K562 (cell line): ENCODE measurements around the gene CCNO. TPM values are rescaled to one million over a fixed set of nuclear protein-coding genes. Genes with fewer than 3 reads are reported as not detected.

Experiments used
- ATAC-seq: fragments of 200-7000 bp; cut with Tn5 transposase; 3 replicates; pipeline ENCODE4 v1.9.1; 2020; ENCODE audit warnings: moderate library complexity
- BruUV-seq: library from RNA; stranded (reverse); fragments of 400-500 nt; replicated peaks from 2 replicates; lab custom pipeline; 2021; lab: Mats Ljungman, UMichigan
- CTCF ChIA-PET: fragments of 300-600 bp; formaldehyde crosslinking; extraction: SDS; loops from one replicate; lab custom pipeline; 2021; ENCODE audit warnings: low intra/inter-chr PET ratio; lab: Yijun Ruan, JAX
- POLR2A ChIA-PET: fragments of 300-600, 350-650 bp; sonication (Branson Sonifier 250); formaldehyde crosslinking; extraction: SDS; loops from one replicate; lab custom pipeline; 2021; ENCODE audit warnings: antibody characterized with exemption, inconsistent platforms; lab: Yijun Ruan, JAX
- DNase-seq, 4 experiments: peaks; one replicate each; pipeline versions ENCODE4 v3.0.0 to v3.0.0-alpha.2; 2011 to 2018; ENCODE audit warnings: low spot score in 3 of 4, mixed read lengths in 3 of 4; ENCODE audit errors: extremely low read depth in 1 of 4
- FAIRE-seq: peaks from 2 replicates; lab custom pipeline; 2011; peaks lifted over from hg19 to GRCh38; lab: Jason Lieb, UNC
- H2AFZ ChIP-seq: 2 replicates; pipeline ENCODE4 v1.6.0; 2011; ENCODE audit warnings: low read depth, low read length, control low read depth, inconsistent platforms
- H3K27ac ChIP-seq: fragments of 200-600 bp; 3 replicates; pipeline ENCODE4 v1.8.0; 2011; ENCODE audit warnings: low read depth, mild to moderate bottlenecking, control low read depth, inconsistent platforms, low read length, moderate library complexity, mixed read lengths; ENCODE audit errors: extremely low read depth
- H3K27me3 ChIP-seq, 2 experiments: fragments of 300-600 bp in 1 of 2; 2 replicates in 1 of 2; 3 replicates in 1 of 2; pipeline versions ENCODE4 v1.6.0 to v1.8.0; 2011; ENCODE audit warnings: inconsistent platforms in 2 of 2, low read length in 2 of 2, mild to moderate bottlenecking in 1 of 2, mixed read lengths in 1 of 2, moderate library complexity in 1 of 2; ENCODE audit not compliant: control insufficient read depth in 2 of 2, insufficient read depth in 2 of 2
- H3K36me3 ChIP-seq: fragments of 300-600 bp; 3 replicates; pipeline ENCODE4 v1.8.0; 2011; ENCODE audit warnings: mild to moderate bottlenecking, low read length, inconsistent platforms; ENCODE audit not compliant: control insufficient read depth, insufficient read depth
- H3K4me1 ChIP-seq, 2 experiments: fragments of 200-600 bp in 1 of 2; replicated peaks in 1 of 2; 2 replicates in 1 of 2; 3 replicates in 1 of 2; pipeline versions ENCODE4 v1.5.1 to v1.8.0; 2011; ENCODE audit warnings: inconsistent platforms in 2 of 2, low read length in 2 of 2, mild to moderate bottlenecking in 1 of 2, mixed read lengths in 1 of 2, moderate library complexity in 1 of 2; ENCODE audit not compliant: control insufficient read depth in 2 of 2, insufficient read depth in 2 of 2
- H3K4me2 ChIP-seq: 2 replicates; pipeline ENCODE4 v1.6.1; 2011; ENCODE audit warnings: low read length, control low read depth, inconsistent platforms, mixed read lengths; ENCODE audit not compliant: insufficient read depth
- H3K4me3 ChIP-seq: fragments of 200-600 bp; sonication (generic), shearing (Covaris generic); 2 replicates; pipeline ENCODE4 v1.5.1; 2016; ENCODE audit warnings: control low read depth, inconsistent platforms
- H3K79me2 ChIP-seq: fragments of 200-600 bp; 3 replicates; pipeline ENCODE4 v1.8.0; 2011; ENCODE audit warnings: low read length, inconsistent platforms; ENCODE audit not compliant: control insufficient read depth, insufficient read depth
- H3K9ac ChIP-seq, 2 experiments: 2 replicates each; pipeline versions ENCODE4 v1.6.0 to v1.6.1; 2011; ENCODE audit warnings: low read depth in 2 of 2, low read length in 2 of 2, control low read depth in 1 of 2, inconsistent platforms in 1 of 2, mild to moderate bottlenecking in 1 of 2, mixed read lengths in 1 of 2; ENCODE audit not compliant: insufficient read depth in 1 of 2
- H3K9me1 ChIP-seq: one replicate; pipeline ENCODE4 v1.6.0; 2011; ENCODE audit warnings: inconsistent platforms, mild to moderate bottlenecking, low read length, moderate library complexity; ENCODE audit not compliant: control insufficient read depth, insufficient read depth
- H3K9me3 ChIP-seq: replicated peaks from 2 replicates; pipeline ENCODE4 v1.5.1; 2011; ENCODE audit warnings: low read depth, low read length, inconsistent platforms; ENCODE audit not compliant: control insufficient read depth, insufficient read depth
- H4K20me1 ChIP-seq: replicated peaks from 2 replicates; pipeline ENCODE4 v1.6.1; 2011; ENCODE audit warnings: low read length, inconsistent platforms, mixed read lengths; ENCODE audit not compliant: control insufficient read depth, insufficient read depth
- AFF1 ChIP-seq, 2 experiments: fragments of 450-650 bp; IDR thresholded peaks; 2 replicates each; pipeline ENCODE4 v1.6.1; 2018; ENCODE audit warnings: mild to moderate bottlenecking in 2 of 2, low read depth in 1 of 2; ENCODE audit not compliant: partially characterized antibody in 2 of 2
- ERF ChIP-seq: fragments of 450-650 bp; formaldehyde crosslinking; IDR thresholded peaks from 2 replicates; pipeline ENCODE4 v1.4.0; 2020; ENCODE audit warnings: mild to moderate bottlenecking, mixed read lengths
- ESRRA ChIP-seq: fragments of 450-650 bp; IDR thresholded peaks from 2 replicates; pipeline ENCODE4 v1.6.1; 2014; ENCODE audit warnings: low read depth, mild to moderate bottlenecking, moderate library complexity, borderline replicate concordance
- MAFF ChIP-seq: IDR thresholded peaks from 2 replicates; pipeline ENCODE4 v1.6.1; 2012; ENCODE audit warnings: low read length, improper control_type of control experiment
- MITF ChIP-seq: IDR thresholded peaks from 2 replicates; pipeline ENCODE4 v1.6.1; 2014; ENCODE audit warnings: antibody characterized with exemption
- MTF1 ChIP-seq: fragments of 250-450 bp; sonication (Bioruptor Pico); IDR thresholded peaks from 2 replicates; pipeline ENCODE4 v1.9.0; 2021; ENCODE audit warnings: moderate library complexity, mild to moderate bottlenecking, inconsistent platforms, borderline replicate concordance
- NCOR1 ChIP-seq: fragments of 450-650 bp; IDR thresholded peaks from 2 replicates; pipeline ENCODE4 v1.6.1; 2016; ENCODE audit warnings: mild to moderate bottlenecking, moderate library complexity
- PTBP1 ChIP-seq: fragments of 200-400 bp; formaldehyde crosslinking; IDR thresholded peaks from 2 replicates; pipeline ENCODE4 v1.6.1; 2017; ENCODE audit warnings: low read depth, low read length
- THRAP3 ChIP-seq: fragments of 450-650 bp; IDR thresholded peaks from 2 replicates; pipeline ENCODE4 v1.6.1; 2016; ENCODE audit warnings: mild to moderate bottlenecking, inconsistent platforms, borderline replicate concordance
- ZBTB9 ChIP-seq: fragments of 450-650 bp; formaldehyde crosslinking; IDR thresholded peaks from 2 replicates; pipeline ENCODE4 v1.4.0; 2020; ENCODE audit warnings: mild to moderate bottlenecking, moderate library complexity
- ZNF140 ChIP-seq: fragments of 250-450 bp; sonication (Bioruptor Pico); IDR thresholded peaks from 2 replicates; pipeline ENCODE4 v1.8.0; 2021; ENCODE audit warnings: moderate library complexity, mild to moderate bottlenecking, inconsistent platforms
- ZNF584 ChIP-seq: fragments of 200-800 bp; sonication (Bioruptor generic); IDR thresholded peaks from 2 replicates; pipeline ENCODE4 v1.6.1; 2016; ENCODE audit warnings: low read depth, mild to moderate bottlenecking, missing genetic modification characterization, missing compliant biosample characterization
- ZNF79 ChIP-seq: fragments of 250-450 bp; sonication (Bioruptor Pico); IDR thresholded peaks from 2 replicates; pipeline ENCODE4 v1.4.0; 2020; ENCODE audit warnings: low read depth, mild to moderate bottlenecking, moderate library complexity
- WGBS: fragments of 100-300 bp; shearing (Covaris generic); methylation state at CpG from one replicate; pipeline ENCODE4 v1.1.6; 2016; ENCODE audit warnings: low coverage, mixed read lengths; ENCODE audit not compliant: insufficient coverage; ENCODE audit errors: missing lambda C conversion rate; 5-methylcytosine and 5-hydroxymethylcytosine counted together
- in situ Hi-C: fragments of 300-500 bp; cut with MboI; formaldehyde crosslinking; loops from 4 replicates; pipeline ENCODE4 v1.15.0; 2018; ENCODE audit warnings: inconsistent platforms, mixed read lengths
- intact Hi-C: fragments of 100-400 bp; cut with micrococcal nuclease; formaldehyde crosslinking; loops from 2 replicates; pipeline ENCODE4 v1.14.2; 2022
- polyA plus RNA-seq, 8 experiments: library from polyadenylated mRNA; depleted of rRNA in 4 of 8; stranded (reverse) in 5 of 8; unstranded in 3 of 8; fragments of >200 nt; fragmentation: Nextera tagmentation in 2 of 8; fragmentation: Illumina TruSeq in 1 of 8; extraction: Ambion mirVana in 2 of 8; extraction: Trizol in 1 of 8; gene quantifications; 2 replicates each; pipeline versions ENCODE4 v1.2.1 to v1.2.3, GENCODE V29; 2011 to 2014; ENCODE audit warnings: inconsistent platforms in 1 of 8, missing spikeins in 1 of 8
- total RNA-seq, 7 experiments: library from RNA; depleted of rRNA in 6 of 7; stranded (reverse); fragments of >200 nt in 6 of 7; fragmentation: Illumina TruSeq in 2 of 7; extraction: Trizol in 2 of 7; gene quantifications; 2 replicates each; pipeline versions ENCODE4 v1.2.1 to v1.2.3, GENCODE V29; 2011 to 2021; ENCODE audit warnings: low replicate concordance in 1 of 7

The CCNO gene
- total and polyA plus RNA-seq, 9 of the 15 experiments (the other 6 are each of a cell fraction or from before 2014, with no cell fraction given): 0.08 to 3.1 (median 0.29) TPM

GRCh38 chr5:55211184-55211874 lies 22.1 kb downstream of the CCNO start:
- Histone ChIP-seq H3K4me3 (no peak overlapping the region), H2AFZ (no peak overlapping the region), H3K4me2 (no peak overlapping the region), H3K27ac (no peak overlapping the region), H3K79me2 (no peaks in the 10 kb centered on the region), H3K36me3 (no peaks in the 10 kb centered on the region), H3K4me1 (no peaks in the 10 kb centered on the region), H3K9me3 (no peaks in the 10 kb centered on the region; the same call in 1 of the 2 replicates), H3K9ac (no peak overlapping the region), H4K20me1 (no peaks in the 10 kb centered on the region), H3K27me3 (peaks cover 8 to 10% of the 10 kb centered on the region in 2 experiments), H3K9me1 (no peaks in the 10 kb centered on the region)
- no peak for ATAC-seq
- FAIRE-seq: no peak
- POLR2A ChIA-PET: interaction anchor here (0.5 kb wide), 1 partner anchor 64 kb away, joined by 3 read pairs; no protein-coding TSS in a partner anchor
- WGBS: 7% methylated on average over 2 of the region's 2 CpGs
- CTCF ChIA-PET: no interaction called here
- intact Hi-C loops (no loop called here), in situ Hi-C loops (no loop called here)
- DNase-seq: no peak
- BruUV-seq: no TSS peak
- TF ChIP-seq MITF: no peak
- no peak for TF ChIP-seq ZBTB9
- TF ChIP-seq MTF1 (CRISPR knock-in tag): no peak
- no peak for TF ChIP-seq AFF1 (IDR thresholded peaks at IDR 0.05; ENCODE audit: low read depth in 1 of 2, partially characterized antibody in 2 of 2)
- no peak for TF ChIP-seq ZNF584 (CRISPR knock-in tag)
- TF ChIP-seq PTBP1: no peak
- no peak for TF ChIP-seq NCOR1
- TF ChIP-seq ZNF79 (CRISPR knock-in tag): no peak
- no peak for TF ChIP-seq THRAP3
- TF ChIP-seq MAFF: no peak
- no peak for TF ChIP-seq ESRRA
- TF ChIP-seq ERF: no peak
- no peak for TF ChIP-seq ZNF140 (CRISPR knock-in tag)
